GM19238 (cell line): ENCODE data around the gene TYMP.
"Not testable (repeated sequence)": the region's sequence is repeated elsewhere in the genome, so short reads cannot be mapped to it uniquely, and the experiment has no call there.

Experiments used
- DNase-seq: peaks from one replicate; pipeline ENCODE4 v3.0.0; 2011; ENCODE audit warnings: low spot score; ENCODE audit not compliant: insufficient read length

Gene TYMP

DNA sequence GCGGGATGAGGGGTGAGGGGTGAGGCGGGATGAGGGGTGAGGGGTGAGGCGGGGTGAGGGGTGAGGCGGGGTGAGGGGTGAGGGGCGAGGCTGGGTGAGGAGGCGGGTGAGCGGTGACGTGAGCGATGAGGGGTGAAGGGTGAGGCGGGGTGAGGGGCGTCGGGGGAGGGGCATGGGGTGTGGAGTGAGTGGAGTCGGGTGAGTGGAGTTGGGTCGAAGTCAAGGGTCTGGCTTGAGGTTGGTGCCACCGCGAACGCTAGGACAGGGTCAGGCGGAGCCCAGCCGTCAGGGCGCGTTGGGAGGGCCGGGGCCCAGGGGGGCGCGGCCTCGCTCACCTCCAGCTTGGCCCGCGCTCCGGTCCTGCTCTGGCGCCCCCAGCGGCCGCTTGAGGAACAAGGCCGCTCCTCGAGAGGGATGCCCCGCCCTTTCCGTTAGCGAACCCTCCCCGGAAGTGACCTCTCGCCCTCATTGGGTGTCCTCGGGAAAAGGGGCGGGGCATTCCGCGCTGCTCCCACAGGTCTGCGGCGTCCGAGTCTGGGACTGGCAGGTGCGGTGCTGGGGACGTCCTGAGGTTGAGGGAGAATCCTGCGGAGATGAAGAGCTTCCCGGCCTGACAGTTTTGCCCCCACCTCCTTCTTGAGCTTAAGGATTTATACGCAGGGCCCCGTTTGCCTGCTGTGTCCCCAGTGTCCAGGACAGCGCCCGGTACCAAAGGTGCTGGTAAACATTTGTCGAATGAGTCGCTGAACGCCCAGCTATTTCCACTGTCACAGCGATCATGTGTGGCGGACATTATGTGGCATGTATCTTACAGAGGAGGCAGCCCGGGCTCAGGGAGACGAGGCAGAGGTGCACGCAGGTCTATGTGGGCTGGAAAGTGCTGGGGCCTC, 33.0 kb upstream of the TYMP start, which contains the start of gene SYCE3:
Gene SYCE3, minus strand, starts transcription at position 397 of the 890 bp plus-strand sequence. CDS start 6,514 bp downstream, outside the sequence.
- peak; percentile 95 for DNase-seq

DNA sequence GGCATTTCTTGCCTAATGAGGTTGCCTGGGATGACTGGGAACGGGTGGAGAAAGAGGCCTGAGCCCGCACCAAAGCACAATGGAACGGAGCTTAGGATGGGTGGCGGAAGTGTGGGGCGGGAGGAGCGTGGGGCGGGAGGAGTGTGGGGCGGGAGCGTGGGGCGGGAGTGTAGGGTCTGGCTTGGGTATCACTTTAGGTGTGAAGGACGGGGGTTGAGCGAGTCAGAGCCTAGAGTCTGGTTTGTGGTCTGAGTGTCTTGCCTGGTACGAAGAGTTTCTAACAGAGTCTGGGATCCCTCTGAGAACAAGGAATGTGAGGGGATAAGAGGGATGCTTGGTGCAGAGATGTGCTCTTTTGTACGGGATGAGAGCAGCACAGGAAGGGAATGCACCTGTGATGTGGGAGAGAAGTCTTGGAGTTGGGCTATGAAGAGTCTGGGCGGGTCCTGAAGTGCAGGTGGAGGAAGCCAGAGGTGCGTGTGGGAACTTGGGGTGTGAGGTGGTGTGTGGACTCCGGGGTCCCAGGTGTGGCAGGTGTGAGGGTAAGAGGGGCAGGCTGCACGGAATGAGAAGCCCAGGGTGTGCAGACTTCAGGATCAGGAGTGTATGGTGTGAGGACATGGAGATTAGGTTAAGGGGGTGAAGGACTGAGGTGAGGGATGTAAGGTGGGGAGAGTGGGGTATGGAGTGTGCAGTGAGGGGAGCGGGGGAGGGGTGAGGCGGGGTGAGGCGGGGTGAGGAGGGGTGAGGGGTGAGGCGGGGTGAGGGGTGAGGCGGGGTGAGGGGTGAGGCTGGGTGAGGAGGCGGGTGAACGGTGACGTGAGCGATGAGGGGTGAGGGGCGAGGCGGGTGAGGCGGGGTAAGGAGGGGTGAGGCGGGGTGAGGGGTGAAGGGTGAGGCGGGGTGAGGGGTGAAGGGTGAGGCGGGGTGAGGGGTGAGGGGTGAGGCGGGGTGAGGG, 31.9 kb upstream of the TYMP start:
- no peak for DNase-seq

DNA sequence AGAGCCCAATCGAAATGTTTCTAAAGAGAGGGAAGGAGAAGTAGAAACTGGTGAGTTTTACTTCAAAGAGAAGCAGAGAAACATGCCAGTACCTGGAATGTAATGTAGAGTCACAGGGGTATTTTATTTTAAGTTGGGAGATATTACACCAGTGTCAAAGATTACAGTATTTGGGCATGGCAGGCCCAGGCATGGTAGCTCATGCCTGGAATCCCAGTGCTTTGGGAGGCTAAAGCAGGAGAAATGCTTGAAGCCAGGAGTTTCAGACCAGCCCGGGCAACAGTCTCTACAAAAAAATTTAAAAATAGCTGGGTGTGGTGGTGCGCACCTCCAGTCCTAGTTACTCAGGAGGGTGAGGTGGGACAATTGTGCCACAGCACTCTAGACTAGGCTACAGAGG, 30.2 kb upstream of the TYMP start:
- no peak for DNase-seq

DNA sequence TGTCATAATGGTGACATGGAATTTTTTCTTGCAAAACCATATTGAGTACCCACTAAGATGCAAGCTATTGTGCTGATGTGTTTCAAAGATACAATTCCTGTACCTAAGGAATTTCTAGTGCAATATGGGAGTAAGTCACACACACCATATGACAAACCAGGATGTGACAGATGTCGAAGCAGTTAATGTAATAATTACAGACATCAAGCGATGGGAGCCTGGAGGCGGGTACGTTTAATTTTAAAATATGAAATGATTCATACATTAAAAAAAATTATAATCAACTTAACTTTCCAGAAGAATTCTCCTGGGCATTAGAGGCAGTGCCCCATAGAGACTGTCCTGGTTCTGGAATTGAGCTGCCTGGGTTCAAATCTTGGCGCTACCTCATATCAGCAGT, 26.9 kb upstream of the TYMP start:
- DNase-seq: no peak

DNA sequence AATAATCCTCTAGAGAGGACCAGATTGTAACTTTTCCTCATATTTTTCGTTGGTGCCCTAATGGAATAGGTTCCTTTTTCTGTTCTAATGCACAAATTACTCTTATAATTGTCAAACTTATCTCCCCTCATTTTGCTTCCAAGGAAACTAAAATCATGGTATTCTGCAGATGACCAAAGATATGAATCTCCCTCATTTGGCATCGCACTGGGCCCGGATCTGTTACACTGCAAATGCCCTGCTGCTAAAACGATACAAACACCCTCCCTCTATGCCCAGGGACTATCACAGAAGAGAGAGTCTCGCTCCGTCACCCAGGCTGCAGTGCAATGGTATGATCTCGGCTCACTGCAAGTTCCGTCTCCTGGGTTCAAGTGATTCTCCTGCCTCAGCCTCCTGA, 23.5 kb upstream of the TYMP start:
- DNase-seq: no peak

DNA sequence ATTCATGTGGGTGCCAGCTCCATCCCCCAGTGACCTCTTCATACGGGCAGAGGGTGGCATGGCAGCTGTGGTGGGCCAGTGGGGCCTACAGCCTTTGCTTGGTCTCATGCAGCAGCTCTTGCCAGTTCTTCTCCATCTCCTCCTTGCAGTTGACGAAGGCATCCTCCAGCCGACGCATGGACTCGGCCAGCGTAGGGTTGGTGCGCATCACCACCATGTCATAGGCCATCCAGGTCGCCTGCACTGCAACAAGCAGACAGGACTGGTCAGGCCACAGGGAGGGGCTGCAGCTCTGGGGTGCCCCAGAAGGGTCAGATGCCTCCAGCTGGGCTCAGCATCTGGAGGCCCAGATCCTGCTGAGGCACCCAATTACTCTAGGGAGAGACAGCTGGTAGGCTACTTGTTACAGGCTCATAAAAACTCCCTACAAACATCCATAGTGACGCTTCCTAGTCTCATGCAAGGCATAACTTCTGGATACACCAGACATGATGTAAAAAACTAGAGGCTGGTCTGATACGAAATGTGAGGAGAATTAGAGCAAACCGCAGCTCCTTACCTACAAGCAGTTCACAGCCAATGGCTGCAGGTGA, 21.4 kb upstream of the TYMP start:
- DNase-seq: no peak

DNA sequence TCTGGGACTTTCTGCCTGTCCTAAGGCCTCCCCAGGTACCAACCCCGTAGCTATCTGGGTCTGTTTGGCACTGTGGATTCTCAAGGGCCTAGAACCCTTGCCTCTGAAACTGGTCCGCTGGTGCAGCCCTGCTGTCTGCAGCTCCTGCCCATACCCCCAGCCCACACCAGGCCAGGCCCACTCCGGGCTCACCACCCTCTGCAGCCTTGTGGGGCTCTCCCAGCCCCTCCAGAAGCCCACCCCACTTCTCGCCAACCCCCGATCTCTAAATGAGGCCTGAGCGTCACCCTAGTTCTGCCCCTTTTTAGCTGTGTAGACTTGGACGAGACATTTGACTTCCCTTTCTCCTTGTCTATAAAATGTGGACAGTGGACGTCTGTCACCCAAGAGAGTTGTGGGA, 20.6 kb upstream of the TYMP start:
- no peak for DNase-seq

DNA sequence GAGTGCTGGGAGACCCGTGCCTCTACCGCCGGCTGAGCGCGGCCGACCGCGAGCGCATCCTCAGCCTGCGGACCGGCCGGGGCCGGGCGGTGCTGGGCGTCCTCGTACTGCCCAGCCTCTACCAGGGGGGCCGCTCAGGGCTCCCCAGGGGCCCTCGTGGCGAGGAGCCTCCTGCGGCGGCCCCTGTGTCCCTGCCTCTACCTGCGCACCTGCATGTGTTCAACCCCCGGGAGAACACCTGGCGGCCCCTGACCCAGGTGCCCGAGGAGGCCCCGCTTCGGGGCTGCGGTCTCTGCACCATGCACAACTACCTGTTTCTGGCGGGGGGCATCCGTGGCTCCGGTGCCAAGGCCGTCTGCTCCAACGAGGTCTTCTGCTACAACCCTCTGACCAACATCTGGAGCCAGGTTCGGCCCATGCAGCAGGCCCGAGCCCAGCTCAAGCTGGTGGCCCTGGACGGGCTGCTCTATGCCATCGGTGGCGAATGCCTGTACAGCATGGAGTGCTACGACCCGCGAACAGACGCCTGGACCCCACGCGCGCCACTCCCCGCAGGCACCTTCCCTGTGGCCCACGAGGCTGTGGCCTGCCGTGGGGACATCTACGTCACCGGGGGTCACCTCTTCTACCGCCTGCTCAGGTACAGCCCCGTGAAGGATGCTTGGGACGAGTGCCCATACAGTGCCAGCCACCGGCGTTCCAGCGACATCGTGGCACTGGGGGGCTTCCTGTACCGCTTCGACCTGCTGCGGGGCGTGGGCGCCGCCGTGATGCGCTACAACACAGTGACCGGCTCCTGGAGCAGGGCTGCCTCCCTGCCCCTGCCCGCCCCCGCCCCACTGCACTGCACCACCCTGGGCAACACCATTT, 19.3 kb upstream of the TYMP start:
- peak; percentile 23 for DNase-seq

DNA sequence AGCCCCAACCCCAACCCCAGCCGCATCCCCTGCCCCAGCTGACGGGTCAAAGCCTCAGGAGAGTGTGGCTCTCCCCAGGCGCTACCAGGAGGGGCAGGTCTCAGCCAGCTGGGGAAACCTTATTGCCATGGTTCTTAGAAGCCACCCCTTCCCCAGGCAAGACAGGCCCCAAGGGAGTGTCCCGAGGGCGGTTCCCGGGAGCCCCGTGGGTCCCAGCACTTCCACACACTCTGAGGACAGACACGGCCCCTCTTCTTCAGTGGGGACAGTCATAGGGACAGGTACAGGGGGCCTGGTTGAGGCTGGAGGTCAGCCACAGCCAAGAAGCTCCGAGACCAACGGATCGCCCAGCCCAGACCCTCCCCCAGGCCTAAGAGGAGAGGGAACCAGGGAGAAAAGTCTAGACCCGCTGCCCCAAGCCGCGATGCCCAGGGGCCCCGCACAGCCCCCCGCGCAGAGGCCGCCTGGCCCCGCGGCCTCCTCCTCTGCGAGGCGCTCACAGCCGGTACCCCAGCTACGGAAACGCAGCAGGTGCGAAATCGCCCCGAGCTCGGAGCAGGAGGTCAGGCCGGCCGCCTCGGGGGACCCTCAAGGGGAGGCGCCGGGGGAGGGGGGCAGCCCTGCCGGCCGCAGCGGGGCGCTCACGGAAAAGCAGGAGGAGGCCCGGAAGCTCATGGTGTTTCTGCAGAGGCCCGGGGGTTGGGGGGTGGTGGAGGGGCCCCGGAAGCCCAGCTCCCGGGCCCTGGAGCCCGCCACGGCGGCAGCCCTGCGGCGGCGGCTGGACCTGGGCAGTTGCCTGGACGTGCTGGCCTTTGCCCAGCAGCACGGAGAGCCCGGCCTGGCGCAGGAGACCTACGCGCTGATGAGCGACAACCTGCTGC, 18.5 kb upstream of the TYMP start:
- DNase-seq: peak; percentile 83

DNA sequence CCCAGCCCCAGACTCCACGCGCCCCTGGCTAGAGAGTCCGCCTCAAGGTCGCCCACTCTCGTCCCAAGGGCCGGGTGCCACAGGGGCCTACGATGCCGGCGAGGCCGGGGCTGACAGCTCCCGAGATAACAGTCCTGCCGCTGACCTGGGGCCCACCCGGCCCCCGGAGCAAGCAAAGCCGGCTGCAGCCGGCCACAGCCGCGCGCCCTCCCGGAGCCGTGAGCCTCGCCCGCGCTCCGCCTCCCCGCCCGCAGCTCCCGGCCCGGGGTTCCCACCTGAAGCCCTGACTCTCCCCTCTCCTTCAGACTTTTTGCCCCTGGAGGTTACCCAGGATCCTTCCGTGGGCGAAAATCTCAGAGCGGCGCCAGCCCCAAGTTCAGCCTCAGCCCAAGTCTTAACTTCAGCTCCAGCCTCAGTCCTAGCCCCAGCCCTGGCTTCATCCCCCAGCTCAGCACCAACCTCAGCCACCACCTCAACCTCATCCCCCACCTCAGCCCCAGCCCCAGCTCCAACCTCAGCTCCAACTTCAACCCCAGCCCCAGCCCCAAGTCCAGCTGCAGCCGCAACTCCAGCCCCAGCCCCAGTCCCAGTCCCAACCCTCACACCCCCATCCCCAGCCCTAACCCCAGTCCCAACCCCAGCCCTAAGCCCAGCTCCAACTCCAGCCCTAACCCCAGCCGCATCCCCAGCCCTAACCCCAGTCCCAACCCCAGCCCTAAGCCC, 17.6 kb upstream of the TYMP start:
- DNase-seq: no peak

DNA sequence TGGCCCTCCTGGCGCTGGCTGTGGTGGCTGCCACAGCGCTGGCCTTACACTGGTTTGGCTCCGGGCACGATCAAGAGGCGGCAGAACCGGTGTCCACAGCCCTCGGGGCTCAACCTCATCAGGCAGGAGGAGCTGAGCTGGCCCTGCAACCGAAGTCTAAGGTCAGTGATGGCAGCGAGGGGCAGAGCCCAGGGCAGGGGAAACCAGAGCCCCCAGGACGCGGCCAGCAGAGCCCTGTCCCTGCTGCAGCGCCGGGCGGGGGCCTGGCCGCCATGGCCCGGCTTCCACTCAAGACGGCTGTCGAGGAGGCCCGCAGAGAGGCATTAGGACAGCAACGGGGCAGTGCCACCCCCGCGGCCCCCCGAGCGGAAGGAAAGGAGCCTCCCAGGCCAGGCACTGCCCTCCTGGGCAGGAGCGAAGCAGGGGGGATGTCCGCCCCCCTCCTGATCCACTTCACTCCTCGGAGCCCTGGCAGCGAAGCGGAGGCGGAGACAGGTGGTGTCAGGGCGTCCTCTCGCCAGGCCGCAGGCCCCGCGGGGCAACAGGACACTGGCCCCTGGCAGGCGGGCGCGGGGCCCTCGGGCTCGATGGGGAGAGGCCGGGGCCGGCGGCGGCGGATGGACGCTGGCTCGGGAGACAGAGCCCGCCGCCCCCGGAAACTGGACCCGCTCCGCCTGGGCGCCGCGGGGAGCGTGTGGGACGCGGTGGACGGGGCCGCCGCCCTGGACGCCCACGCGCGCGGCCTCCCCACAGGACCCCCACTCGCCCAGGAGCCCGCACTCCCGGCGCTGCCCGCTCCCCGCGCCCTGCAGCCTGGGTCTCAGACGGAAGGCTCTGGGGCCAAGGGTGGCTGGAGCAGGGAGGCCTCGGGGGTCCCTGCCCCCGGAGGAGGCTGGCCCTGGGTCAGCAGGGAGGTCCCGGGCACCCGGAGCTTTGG, 16.8 kb upstream of the TYMP start:
- no peak for DNase-seq

DNA sequence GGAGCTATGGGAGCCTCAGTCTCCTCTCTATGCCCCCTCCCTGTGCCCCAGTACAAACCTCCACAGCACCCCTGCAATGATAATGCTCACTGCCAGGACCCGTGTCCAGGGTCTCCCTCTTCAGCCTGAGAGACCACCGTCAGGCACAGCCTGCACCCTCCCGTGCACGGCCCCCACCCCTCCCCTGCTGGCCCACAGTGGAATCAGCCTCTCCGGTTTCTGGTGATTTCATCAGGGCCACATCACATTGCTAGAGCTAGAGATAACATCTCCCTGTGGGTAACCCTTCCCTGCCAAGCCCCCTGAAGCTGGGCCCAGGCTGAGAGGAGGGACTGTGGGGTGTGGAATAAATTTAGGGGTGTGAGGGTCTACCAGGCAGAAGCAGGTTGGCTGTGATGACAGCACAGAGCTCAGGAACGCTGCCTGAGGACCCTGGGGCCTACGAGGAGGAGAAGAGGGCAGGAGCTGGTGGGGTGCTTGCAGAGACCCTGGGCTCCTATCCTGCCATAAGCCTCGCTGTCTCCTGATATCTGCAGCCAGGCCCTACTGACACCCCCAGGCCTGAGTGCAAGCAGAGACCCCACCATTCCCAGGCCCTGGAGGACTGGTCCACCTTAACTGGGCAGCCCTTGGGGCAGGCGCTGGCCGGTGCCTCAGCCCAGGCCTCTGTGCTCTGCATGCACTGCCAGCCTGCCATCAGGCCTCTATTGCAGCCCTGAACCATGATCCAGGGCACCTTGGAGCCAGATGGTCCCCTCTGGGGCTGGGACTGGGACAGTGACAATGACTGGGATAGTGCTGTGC, 15.9 kb upstream of the TYMP start, which contains the start of gene KLHDC7B:
Gene KLHDC7B, plus strand, starts transcription at position 378 of the 804 bp plus-strand sequence. Its CDS starts 345 bp downstream, at position 723.
- DNase-seq: no peak

DNA sequence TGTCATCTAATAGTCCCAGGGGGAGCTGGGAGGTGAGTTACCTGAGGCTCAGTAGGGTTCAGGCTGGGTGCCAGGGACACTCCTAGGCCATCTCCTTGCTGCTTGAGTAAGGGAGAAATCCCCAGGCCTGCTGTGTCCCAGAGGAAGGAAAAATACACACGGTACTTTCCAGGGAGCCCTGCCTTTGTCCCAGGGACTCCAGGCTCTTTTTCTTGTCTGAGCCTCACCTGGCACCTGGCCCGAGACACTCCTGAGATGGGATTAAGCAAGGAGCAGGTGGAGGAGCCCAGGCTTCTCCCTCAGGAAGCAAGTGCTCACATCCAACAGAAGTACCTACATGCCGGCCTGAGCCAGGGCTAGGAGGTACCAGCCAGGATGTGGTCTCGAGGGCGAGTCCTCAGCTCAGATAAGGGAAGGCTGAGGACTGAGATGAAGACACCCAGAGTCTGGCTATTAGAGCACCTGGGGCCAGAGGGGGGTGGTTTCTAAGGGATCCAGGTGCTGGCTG, 15.0 kb upstream of the TYMP start:
- no peak for DNase-seq

DNA sequence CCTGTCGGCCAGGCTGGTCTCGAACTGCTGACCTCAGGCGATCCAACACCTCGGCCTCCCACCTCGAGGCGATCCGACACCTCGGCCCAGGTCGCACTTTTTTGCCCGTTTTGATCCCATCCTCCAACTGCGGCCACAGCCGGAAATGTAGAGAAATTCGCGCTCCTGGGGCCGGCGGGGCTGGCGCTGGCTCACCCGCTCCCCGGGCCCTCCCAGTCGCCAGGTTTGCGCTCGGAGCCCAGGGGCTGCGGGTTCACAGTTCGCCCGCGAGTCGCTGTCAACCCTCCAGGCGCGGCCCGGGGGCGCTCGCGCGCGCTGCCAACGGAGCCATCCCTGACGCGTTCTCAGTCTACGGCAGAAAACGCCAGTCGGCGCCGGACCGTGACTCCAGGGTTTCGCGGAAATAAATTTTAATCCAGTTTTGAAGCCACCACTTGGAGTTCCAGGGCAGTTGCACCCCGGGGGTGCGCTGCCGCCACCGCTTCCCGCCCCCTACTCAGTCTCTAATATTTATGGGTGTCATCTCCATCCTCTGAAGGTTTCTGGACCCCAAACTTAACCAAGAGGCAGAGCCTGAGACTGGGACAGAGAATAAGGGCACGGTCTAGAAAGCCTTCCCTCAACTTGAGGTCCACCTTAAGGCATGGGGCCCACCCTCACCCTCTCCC, 14.4 kb upstream of the TYMP start:
- DNase-seq: peak; percentile 84

DNA sequence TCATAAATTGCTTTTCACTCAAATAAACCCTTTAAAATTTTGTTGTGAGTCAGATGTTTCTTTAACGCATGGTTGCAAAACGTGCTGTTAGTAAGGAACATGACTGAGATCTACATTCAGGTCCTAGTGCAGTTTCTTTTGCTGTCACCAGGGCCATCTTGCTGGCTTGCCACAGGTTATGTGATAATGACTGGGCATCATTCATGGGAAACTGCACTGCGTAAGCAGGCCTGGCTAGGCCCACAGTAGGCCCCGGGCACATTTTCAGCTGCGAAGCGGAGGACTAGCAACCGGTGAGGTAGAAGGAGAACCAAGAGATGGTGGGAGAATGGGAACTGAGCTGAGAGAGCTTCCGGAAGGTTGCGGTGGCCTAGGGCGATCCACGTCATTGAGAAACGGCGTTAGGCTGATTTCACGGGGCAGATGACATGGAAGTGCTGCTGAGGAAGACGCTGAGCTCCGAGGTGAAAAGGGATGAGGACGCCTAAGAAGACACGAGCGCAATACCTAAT, 12.7 kb upstream of the TYMP start:
- no peak for DNase-seq

DNA sequence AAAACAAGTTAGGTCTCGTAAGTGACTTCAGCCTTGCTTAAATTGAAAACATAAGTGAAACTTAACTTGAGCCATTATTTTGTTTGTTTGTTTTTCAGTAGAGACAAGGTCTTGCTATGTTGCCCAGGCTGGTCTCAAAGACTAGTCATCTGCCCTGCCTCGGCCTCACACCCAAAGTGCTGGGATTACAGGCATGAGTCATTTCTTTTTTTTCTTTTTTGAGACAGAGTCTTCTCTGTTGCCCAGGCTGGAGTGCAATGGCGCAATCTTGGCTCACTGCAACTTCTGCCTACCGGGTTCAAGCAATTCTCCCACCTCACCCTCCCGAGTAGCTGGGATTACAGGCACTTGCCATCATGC, 11.8 kb upstream of the TYMP start:
- DNase-seq: not testable (repeated sequence)
